ENCODE results near the gene PSMB9. TPM values are rescaled to one million over a fixed set of nuclear protein-coding genes. Genes with fewer than 3 reads are reported as not detected.
A peak's percentile ranks its signal among the peaks of the same experiment; 100 is the strongest.

The PSMB9 gene
- total RNA-seq, 1 donor from 2014 or later, result 5.7 TPM

GRCh38 chr6:32888576-32888975 is 34.6 kb downstream of the PSMB9 start:
- no peak overlapping the region for H3K27ac Mint-ChIP-seq
- H3K4me1 Mint-ChIP-seq (ENCODE audit: unreplicated experiment), result peaks cover 4% of the 10 kb centered on the region
- H3K27me3 Mint-ChIP-seq, result peaks cover 39% of the 10 kb centered on the region
- H3K4me3 Mint-ChIP-seq, result no peak overlapping the region
- no peak for TF ChIP-seq CTCF (conservative IDR thresholded peaks at IDR 0.05)
- DNase-seq (ENCODE audit: extremely low spot score, unreplicated experiment), result no peak
- no peaks in the 10 kb centered on the region for H3K36me3 Mint-ChIP-seq
- H3K9me3 Mint-ChIP-seq, result no peaks in the 10 kb centered on the region

GRCh38 chr6:32889533-32889932 is 35.5 kb downstream of the PSMB9 start:
- H3K36me3 Mint-ChIP-seq, result no peaks in the 10 kb centered on the region
- H3K4me1 Mint-ChIP-seq (ENCODE audit: unreplicated experiment), result peaks cover 4% of the 10 kb centered on the region
- DNase-seq (ENCODE audit: extremely low spot score, unreplicated experiment), result no peak
- H3K27ac Mint-ChIP-seq, result no peak overlapping the region
- no peak for TF ChIP-seq CTCF (conservative IDR thresholded peaks at IDR 0.05)
- H3K4me3 Mint-ChIP-seq, result no peak overlapping the region
- no peaks in the 10 kb centered on the region for H3K9me3 Mint-ChIP-seq
- H3K27me3 Mint-ChIP-seq, result peaks cover 33% of the 10 kb centered on the region

- H3K27ac Mint-ChIP-seq, result no peak overlapping the region
- H3K4me1 Mint-ChIP-seq (ENCODE audit: unreplicated experiment), result peaks cover 17% of the 10 kb centered on the region
- H3K27me3 Mint-ChIP-seq, result peaks cover 29% of the 10 kb centered on the region
- no peak overlapping the region for H3K4me3 Mint-ChIP-seq
- H3K36me3 Mint-ChIP-seq, result no peaks in the 10 kb centered on the region
- H3K9me3 Mint-ChIP-seq, result no peaks in the 10 kb centered on the region
- TF ChIP-seq CTCF (conservative IDR thresholded peaks at IDR 0.05), result no peak
- DNase-seq (ENCODE audit: extremely low spot score, unreplicated experiment), result no peak
These were observed 36.8 kb downstream of the PSMB9 start for GRCh38 chr6:32890831-32891230.

- TF ChIP-seq CTCF (conservative IDR thresholded peaks at IDR 0.05), result peak; percentile 42
- Mint-ChIP-seq H3K4me1 (ENCODE audit: unreplicated experiment) (peaks cover 29% of the 10 kb centered on the region), H3K36me3 (peaks cover 7% of the 10 kb centered on the region), H3K4me3 (peak overlapping the region; percentile 99), H3K9me3 (no peaks in the 10 kb centered on the region), H3K27ac (peak overlapping the region; percentile 96), H3K27me3 (peaks cover 12% of the 10 kb centered on the region)
- peak; percentile 97 for DNase-seq (ENCODE audit: extremely low spot score, unreplicated experiment)
These were observed 40.4 kb downstream of the PSMB9 start for GRCh38 chr6:32894085-32895005.

- peak overlapping the region; percentile 96 for H3K27ac Mint-ChIP-seq
- DNase-seq (ENCODE audit: extremely low spot score, unreplicated experiment), result no peak
- peaks cover 8% of the 10 kb centered on the region for H3K27me3 Mint-ChIP-seq
- H3K36me3 Mint-ChIP-seq, result peaks cover 7% of the 10 kb centered on the region
- peaks cover 29% of the 10 kb centered on the region for H3K4me1 Mint-ChIP-seq (ENCODE audit: unreplicated experiment)
- TF ChIP-seq CTCF (conservative IDR thresholded peaks at IDR 0.05), result no peak
- no peaks in the 10 kb centered on the region for H3K9me3 Mint-ChIP-seq
- H3K4me3 Mint-ChIP-seq, result peak overlapping the region; percentile 99
These were observed 41.0 kb downstream of the PSMB9 start for GRCh38 chr6:32895006-32895345.
